GM12801 (cell line): ENCODE data around the gene PIP4P1.

ENCODE experiments used
- CTCF ChIP-seq: IDR thresholded peaks from one replicate; pipeline ENCODE4 v1.5.1; 2011; ENCODE audit warnings: control low read depth; ENCODE audit not compliant: insufficient read length; ENCODE audit errors: extremely low read depth

Gene PIP4P1

GRCh38 chr14:20485900-20486299, 24.7 kb upstream of the PIP4P1 start:
- TF ChIP-seq CTCF, result no peak

GRCh38 chr14:20482382-20482781, 21.1 kb upstream of the PIP4P1 start:
- TF ChIP-seq CTCF, result no peak

- no peak for TF ChIP-seq CTCF
Measured at GRCh38 chr14:20478894-20479293, 17.7 kb upstream of the PIP4P1 start.

GRCh38 chr14:20477211-20477876, 16.1 kb upstream of the PIP4P1 start:
- TF ChIP-seq CTCF, result no peak

GRCh38 chr14:20476776-20477175, 15.5 kb upstream of the PIP4P1 start:
- TF ChIP-seq CTCF, result no peak

GRCh38 chr14:20472536-20473169, 11.4 kb upstream of the PIP4P1 start:
- TF ChIP-seq CTCF, result no peak

GRCh38 chr14:20470603-20470901, 9.3 kb upstream of the PIP4P1 start:
- no peak for TF ChIP-seq CTCF
